Measurements from ENCODE around the gene UBE2I. TPM values are rescaled to one million over a fixed set of nuclear protein-coding genes. Genes with fewer than 3 reads are reported as not detected.

Gene UBE2I
- total RNA-seq, 1 experiment from 2014 or later: 198 TPM

DNA sequence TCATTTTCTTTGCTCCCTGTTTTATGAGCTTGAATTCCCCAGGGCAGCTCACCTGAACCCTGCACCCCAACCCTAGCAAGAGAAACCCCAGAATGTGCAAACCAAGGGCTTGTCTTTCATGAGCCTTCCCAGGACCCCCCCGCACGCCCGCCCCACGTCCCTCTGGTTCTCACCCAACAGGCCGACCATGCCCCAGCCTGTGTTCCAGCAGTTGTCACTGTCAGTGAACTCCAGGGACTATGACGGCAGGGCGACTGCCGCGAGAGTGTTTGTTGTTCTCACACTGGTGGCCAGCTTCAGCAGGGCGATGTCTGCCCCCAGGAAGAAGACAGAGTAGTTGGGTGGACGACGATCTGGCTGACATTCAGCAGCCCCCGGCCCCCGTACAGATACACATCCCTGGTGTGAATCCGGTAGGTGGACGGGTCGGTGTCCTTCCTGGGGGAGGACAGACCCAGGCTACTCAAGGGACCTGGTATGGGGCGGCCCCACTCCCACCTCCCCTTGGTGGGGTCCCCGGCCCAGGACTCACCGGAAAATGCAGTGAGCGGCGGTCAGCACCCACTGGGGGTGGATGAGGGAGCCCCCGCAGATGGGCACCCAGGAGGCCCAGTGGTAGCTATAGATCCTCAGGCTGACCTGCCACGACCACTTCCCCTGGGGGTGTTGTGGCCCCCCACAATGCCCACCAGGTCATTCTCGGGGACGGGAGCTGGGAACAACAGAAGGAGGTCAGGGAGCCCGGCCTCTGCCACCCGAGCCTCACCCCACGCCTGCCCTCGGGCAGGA is 33.5 kb upstream of the UBE2I start:
- ATAC-seq (no peak), DNase-seq (ENCODE audit: low read depth, low spot score) (no peak)
- no peak overlapping the region for H3K4me3 ChIP-seq (ENCODE audit: low read depth in 2 of 2, low read length in 2 of 2)
- intact Hi-C loops (cut with micrococcal nuclease; ENCODE audit: unreplicated experiment) (no loop called here), in situ Hi-C loops (cut with HindIII; ENCODE audit: low pct_unique_long_range_greater_than_20kb, low sequenced_read_pairs) (no loop called here)
- H3K36me3 ChIP-seq (ENCODE audit: control insufficient read depth, insufficient read depth, low read length): no peaks in the 10 kb centered on the region
- ChIA-PET CTCF (interaction anchor here (0.5 kb wide), 1 partner anchor 42 kb away, joined by 8 read pairs; no protein-coding TSS in a partner anchor), POLR2A (no interaction called here)
- no peak overlapping the region for H3K27ac ChIP-seq (ENCODE audit: low read length)
- H3K9me3 ChIP-seq (ENCODE audit: control insufficient read depth, insufficient read depth, low read depth, low read length): no peaks in the 10 kb centered on the region
- TF ChIP-seq, protein P1, sequence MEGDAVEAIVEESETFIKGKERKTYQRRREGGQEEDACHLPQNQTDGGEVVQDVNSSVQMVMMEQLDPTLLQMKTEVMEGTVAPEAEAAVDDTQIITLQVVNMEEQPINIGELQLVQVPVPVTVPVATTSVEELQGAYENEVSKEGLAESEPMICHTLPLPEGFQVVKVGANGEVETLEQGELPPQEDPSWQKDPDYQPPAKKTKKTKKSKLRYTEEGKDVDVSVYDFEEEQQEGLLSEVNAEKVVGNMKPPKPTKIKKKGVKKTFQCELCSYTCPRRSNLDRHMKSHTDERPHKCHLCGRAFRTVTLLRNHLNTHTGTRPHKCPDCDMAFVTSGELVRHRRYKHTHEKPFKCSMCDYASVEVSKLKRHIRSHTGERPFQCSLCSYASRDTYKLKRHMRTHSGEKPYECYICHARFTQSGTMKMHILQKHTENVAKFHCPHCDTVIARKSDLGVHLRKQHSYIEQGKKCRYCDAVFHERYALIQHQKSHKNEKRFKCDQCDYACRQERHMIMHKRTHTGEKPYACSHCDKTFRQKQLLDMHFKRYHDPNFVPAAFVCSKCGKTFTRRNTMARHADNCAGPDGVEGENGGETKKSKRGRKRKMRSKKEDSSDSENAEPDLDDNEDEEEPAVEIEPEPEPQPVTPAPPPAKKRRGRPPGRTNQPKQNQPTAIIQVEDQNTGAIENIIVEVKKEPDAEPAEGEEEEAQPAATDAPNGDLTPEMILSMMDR (IDR thresholded peaks at IDR 0.05): no peak
- TF ChIP-seq TCF7L2 (IDR thresholded peaks at IDR 0.05; ENCODE audit: low read depth, low read length): no peak
- TF ChIP-seq, protein P2, sequence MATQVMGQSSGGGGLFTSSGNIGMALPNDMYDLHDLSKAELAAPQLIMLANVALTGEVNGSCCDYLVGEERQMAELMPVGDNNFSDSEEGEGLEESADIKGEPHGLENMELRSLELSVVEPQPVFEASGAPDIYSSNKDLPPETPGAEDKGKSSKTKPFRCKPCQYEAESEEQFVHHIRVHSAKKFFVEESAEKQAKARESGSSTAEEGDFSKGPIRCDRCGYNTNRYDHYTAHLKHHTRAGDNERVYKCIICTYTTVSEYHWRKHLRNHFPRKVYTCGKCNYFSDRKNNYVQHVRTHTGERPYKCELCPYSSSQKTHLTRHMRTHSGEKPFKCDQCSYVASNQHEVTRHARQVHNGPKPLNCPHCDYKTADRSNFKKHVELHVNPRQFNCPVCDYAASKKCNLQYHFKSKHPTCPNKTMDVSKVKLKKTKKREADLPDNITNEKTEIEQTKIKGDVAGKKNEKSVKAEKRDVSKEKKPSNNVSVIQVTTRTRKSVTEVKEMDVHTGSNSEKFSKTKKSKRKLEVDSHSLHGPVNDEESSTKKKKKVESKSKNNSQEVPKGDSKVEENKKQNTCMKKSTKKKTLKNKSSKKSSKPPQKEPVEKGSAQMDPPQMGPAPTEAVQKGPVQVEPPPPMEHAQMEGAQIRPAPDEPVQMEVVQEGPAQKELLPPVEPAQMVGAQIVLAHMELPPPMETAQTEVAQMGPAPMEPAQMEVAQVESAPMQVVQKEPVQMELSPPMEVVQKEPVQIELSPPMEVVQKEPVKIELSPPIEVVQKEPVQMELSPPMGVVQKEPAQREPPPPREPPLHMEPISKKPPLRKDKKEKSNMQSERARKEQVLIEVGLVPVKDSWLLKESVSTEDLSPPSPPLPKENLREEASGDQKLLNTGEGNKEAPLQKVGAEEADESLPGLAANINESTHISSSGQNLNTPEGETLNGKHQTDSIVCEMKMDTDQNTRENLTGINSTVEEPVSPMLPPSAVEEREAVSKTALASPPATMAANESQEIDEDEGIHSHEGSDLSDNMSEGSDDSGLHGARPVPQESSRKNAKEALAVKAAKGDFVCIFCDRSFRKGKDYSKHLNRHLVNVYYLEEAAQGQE (IDR thresholded peaks at IDR 0.05; ENCODE audit: insufficient read depth in 1 of 2, low read depth in 2 of 2, low read length in 1 of 2): no peak
- no peak for TF ChIP-seq SIN3A (IDR thresholded peaks at IDR 0.05; ENCODE audit: borderline replicate concordance, insufficient read depth, low read depth, low read length)
- H3K4me1 ChIP-seq (ENCODE audit: control insufficient read depth, insufficient read depth, low read length): peaks cover 9% of the 10 kb centered on the region
- BruUV-seq (replicated peaks): no TSS peak
- no peaks in the 10 kb centered on the region for H3K27me3 ChIP-seq (ENCODE audit: control insufficient read depth, insufficient read depth, low read length)

DNA sequence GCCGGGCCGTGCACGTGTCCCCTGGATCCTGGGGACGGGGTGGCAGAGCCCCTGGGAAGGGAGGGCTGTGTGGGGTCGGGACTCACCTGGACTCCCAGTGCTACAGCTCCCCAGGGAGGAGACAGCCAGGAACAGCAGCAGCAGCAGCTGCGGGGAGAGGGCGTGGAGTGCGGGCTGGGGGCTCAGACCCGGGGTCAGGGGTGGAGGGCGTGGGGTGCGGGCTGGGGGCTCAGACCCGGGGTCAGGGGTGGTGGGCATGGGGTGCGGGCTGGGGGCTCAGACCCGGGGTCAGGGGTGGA is 32.9 kb upstream of the UBE2I start:
- no peak overlapping the region for H3K27ac ChIP-seq (ENCODE audit: low read length)
- DNase-seq (ENCODE audit: low read depth, low spot score) (no peak), ATAC-seq (no peak)
- in situ Hi-C loops (cut with HindIII; ENCODE audit: low pct_unique_long_range_greater_than_20kb, low sequenced_read_pairs) (no loop called here), intact Hi-C loops (cut with micrococcal nuclease; ENCODE audit: unreplicated experiment) (no loop called here)
- no peak for TF ChIP-seq SIN3A (IDR thresholded peaks at IDR 0.05; ENCODE audit: borderline replicate concordance, insufficient read depth, low read depth, low read length)
- POLR2A ChIA-PET: no interaction called here
- CTCF ChIA-PET: interaction anchor here (0.5 kb wide), 1 partner anchor 43 kb away, joined by 8 read pairs; no protein-coding TSS in a partner anchor
- no peaks in the 10 kb centered on the region for H3K36me3 ChIP-seq (ENCODE audit: control insufficient read depth, insufficient read depth, low read length)
- H3K4me3 ChIP-seq (ENCODE audit: low read depth in 2 of 2, low read length in 2 of 2): no peak overlapping the region
- no TSS peak for BruUV-seq (replicated peaks)
- no peaks in the 10 kb centered on the region for H3K27me3 ChIP-seq (ENCODE audit: control insufficient read depth, insufficient read depth, low read length)
- peaks cover 9% of the 10 kb centered on the region for H3K4me1 ChIP-seq (ENCODE audit: control insufficient read depth, insufficient read depth, low read length)
- no peaks in the 10 kb centered on the region for H3K9me3 ChIP-seq (ENCODE audit: control insufficient read depth, insufficient read depth, low read depth, low read length)

DNA sequence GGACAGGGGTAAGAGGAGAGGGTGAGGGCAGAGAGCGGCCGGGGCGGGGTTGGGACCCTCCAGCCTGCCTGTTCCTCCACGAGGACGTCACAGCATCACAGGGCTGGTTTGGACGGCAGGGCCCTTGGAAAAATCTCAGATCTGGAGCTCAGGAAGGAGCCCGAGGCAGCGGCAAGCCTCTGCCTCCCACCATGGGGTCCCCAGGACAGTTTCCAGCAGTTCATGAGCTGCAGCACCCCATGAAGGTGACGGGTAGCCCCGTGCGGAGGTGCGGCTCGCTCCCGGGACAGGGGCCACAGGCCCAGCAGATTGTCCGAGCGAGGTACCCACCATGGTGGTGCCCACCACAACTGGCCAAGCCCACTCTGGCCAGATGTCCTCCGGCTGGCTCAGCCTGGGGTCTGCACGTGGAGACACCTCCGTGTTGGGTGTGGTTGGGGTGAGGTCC is 32.3 kb upstream of the UBE2I start:
- H3K4me3 ChIP-seq (ENCODE audit: low read depth in 2 of 2, low read length in 2 of 2): no peak overlapping the region
- CTCF ChIA-PET: interaction anchor here (0.5 to 0.6 kb wide), 2 partner anchors 20 to 189 kb away, joined by 3 to 7 read pairs; no protein-coding TSS in a partner anchor
- POLR2A ChIA-PET: interaction anchor here (0.5 kb wide), 1 partner anchor 1038 kb away, joined by 4 read pairs; no protein-coding TSS in a partner anchor
- H3K27me3 ChIP-seq (ENCODE audit: control insufficient read depth, insufficient read depth, low read length): no peaks in the 10 kb centered on the region
- H3K4me1 ChIP-seq (ENCODE audit: control insufficient read depth, insufficient read depth, low read length): peaks cover 9% of the 10 kb centered on the region
- ATAC-seq (no peak), DNase-seq (ENCODE audit: low read depth, low spot score) (no peak)
- no peak overlapping the region for H3K27ac ChIP-seq (ENCODE audit: low read length)
- no peaks in the 10 kb centered on the region for H3K9me3 ChIP-seq (ENCODE audit: control insufficient read depth, insufficient read depth, low read depth, low read length)
- TF ChIP-seq, protein P2 (IDR thresholded peaks at IDR 0.05; ENCODE audit: insufficient read depth in 1 of 2, low read depth in 2 of 2, low read length in 1 of 2): no peak
- TF ChIP-seq, protein P1 (IDR thresholded peaks at IDR 0.05): no peak
- TF ChIP-seq POLR2AphosphoS5 (IDR thresholded peaks at IDR 0.05; ENCODE audit: low read depth, low read length) (no peak), TCF7L2 (IDR thresholded peaks at IDR 0.05; ENCODE audit: low read depth, low read length) (no peak), SIN3A (IDR thresholded peaks at IDR 0.05; ENCODE audit: borderline replicate concordance, insufficient read depth, low read depth, low read length) (no peak)
- intact Hi-C loops (cut with micrococcal nuclease; ENCODE audit: unreplicated experiment): no loop called here
- no TSS peak for BruUV-seq (replicated peaks)
- in situ Hi-C loops (cut with HindIII; ENCODE audit: low pct_unique_long_range_greater_than_20kb, low sequenced_read_pairs): no loop called here
- H3K36me3 ChIP-seq (ENCODE audit: control insufficient read depth, insufficient read depth, low read length): no peaks in the 10 kb centered on the region
